Thyroid gland (tissue), 4 donors: ENCODE measurements around the gene SMIM26.

Experiments used
- POLR2A ChIP-seq, 2 donors: fragments of 450-650 bp; IDR thresholded peaks; one replicate each; pipeline ENCODE4 v1.6.1; 2017; ENCODE audit warnings: antibody characterized with exemption in 2 of 2, mild to moderate bottlenecking in 2 of 2, moderate library complexity in 1 of 2
- TF ChIP-seq, protein P1 (sequence below), 6 experiments: fragments of 200-600 bp in 3 of 6; fragments of 450-650 bp in 3 of 6; sonication (generic) in 3 of 6; IDR thresholded peaks; one replicate each; pipeline ENCODE4 v1.5.1; 2016 to 2019; ENCODE audit warnings: antibody characterized with exemption in 6 of 6, mild to moderate bottlenecking in 2 of 6, inconsistent platforms in 1 of 6, moderate library complexity in 1 of 6

DNA sequence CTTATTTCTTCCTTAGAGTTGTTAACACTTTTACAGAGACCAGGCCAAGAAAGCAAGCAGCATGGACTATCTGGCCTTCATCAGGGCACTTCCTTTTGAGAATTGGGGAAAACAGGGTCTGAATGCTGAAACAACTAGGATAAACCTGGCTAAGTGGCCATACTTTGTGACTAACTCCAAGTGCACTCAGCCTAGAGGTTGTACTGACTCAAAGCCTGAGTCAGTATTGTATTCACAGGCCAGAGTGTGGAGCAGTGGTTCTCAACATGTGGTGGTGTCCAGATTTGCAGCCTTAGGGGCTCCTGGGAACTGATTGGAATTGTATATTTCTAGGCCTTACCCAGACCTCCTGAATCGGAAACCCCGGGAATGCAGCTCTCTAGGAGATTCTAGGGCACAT, 39.4 kb upstream of the SMIM26 start:
- no peak for TF ChIP-seq POLR2A (IDR thresholded peaks at IDR 0.05)
- TF ChIP-seq, protein P1, sequence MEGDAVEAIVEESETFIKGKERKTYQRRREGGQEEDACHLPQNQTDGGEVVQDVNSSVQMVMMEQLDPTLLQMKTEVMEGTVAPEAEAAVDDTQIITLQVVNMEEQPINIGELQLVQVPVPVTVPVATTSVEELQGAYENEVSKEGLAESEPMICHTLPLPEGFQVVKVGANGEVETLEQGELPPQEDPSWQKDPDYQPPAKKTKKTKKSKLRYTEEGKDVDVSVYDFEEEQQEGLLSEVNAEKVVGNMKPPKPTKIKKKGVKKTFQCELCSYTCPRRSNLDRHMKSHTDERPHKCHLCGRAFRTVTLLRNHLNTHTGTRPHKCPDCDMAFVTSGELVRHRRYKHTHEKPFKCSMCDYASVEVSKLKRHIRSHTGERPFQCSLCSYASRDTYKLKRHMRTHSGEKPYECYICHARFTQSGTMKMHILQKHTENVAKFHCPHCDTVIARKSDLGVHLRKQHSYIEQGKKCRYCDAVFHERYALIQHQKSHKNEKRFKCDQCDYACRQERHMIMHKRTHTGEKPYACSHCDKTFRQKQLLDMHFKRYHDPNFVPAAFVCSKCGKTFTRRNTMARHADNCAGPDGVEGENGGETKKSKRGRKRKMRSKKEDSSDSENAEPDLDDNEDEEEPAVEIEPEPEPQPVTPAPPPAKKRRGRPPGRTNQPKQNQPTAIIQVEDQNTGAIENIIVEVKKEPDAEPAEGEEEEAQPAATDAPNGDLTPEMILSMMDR (IDR thresholded peaks at IDR 0.05) = no peak
